SW480 (cell line): ENCODE results near the gene PFDN1.

Experiments used
- DNase-seq: peaks from one replicate; pipeline ENCODE4 v3.0.0-alpha.2; 2016; ENCODE audit warnings: low spot score

Gene PFDN1

GRCh38 chr5:140259500-140259899, 43.4 kb downstream of the PFDN1 start:
- peak; percentile 99 for DNase-seq

- no peak for DNase-seq
Observed at GRCh38 chr5:140258873-140259272, 44.0 kb downstream of the PFDN1 start.

- no peak for DNase-seq
Observed at GRCh38 chr5:140258016-140258415, 44.9 kb downstream of the PFDN1 start.

- DNase-seq: no peak
Observed at GRCh38 chr5:140256726-140257125, 46.2 kb downstream of the PFDN1 start.

- DNase-seq: no peak
Observed at GRCh38 chr5:140255460-140256157, 47.3 kb downstream of the PFDN1 start.

- DNase-seq: peak; percentile 81
Observed at GRCh38 chr5:140253985-140254384, 48.9 kb downstream of the PFDN1 start.

GRCh38 chr5:140252470-140253126, 50.3 kb downstream of the PFDN1 start:
- no peak for DNase-seq

- peak; percentile 98 for DNase-seq
Observed at GRCh38 chr5:140251527-140251973, 51.4 kb downstream of the PFDN1 start.

- no peak for DNase-seq
Observed at GRCh38 chr5:140250386-140250785, 52.5 kb downstream of the PFDN1 start.

- no peak for DNase-seq
Observed at GRCh38 chr5:140249536-140249935, 53.4 kb downstream of the PFDN1 start.

- DNase-seq: no peak
Observed at GRCh38 chr5:140248414-140248813, 54.5 kb downstream of the PFDN1 start.

- DNase-seq: no peak
Observed at GRCh38 chr5:140246378-140247122, 56.4 kb downstream of the PFDN1 start.

GRCh38 chr5:140245926-140246325, 57.0 kb downstream of the PFDN1 start:
- DNase-seq: no peak

GRCh38 chr5:140245341-140245740, 57.6 kb downstream of the PFDN1 start:
- no peak for DNase-seq

- DNase-seq: peak; percentile 89
Observed at GRCh38 chr5:140244525-140245025, 58.3 kb downstream of the PFDN1 start.

- DNase-seq: no peak
Observed at GRCh38 chr5:140243706-140244250, 59.1 kb downstream of the PFDN1 start.

GRCh38 chr5:140242890-140243585, 59.9 kb downstream of the PFDN1 start:
- no peak for DNase-seq

GRCh38 chr5:140242099-140242498, 60.8 kb downstream of the PFDN1 start:
- no peak for DNase-seq

GRCh38 chr5:140240987-140241706, 61.8 kb downstream of the PFDN1 start:
- no peak for DNase-seq

GRCh38 chr5:140239939-140240700, 62.8 kb downstream of the PFDN1 start:
- no peak for DNase-seq
